GM21825 (cell line): Measurements from ENCODE around the gene USP44.
"Not testable (repeated sequence)": the region's sequence is repeated elsewhere in the genome, so short reads cannot be mapped to it uniquely, and the experiment has no call there.

Experiments
- ATAC-seq: cut with Tn5 transposase; IDR thresholded peaks from one replicate; pipeline ENCODE4 v1.9.1; 2021; ENCODE audit warnings: mild to moderate bottlenecking, moderate library complexity; ENCODE audit not compliant: unreplicated experiment

Gene USP44

GRCh38 chr12:95551305-95551704, at the start of gene USP44:
TSS of gene USP44 (minus strand) at chr12:95551476. CDS start at chr12:95534256, 17,220 bp downstream.
- no peak for ATAC-seq

GRCh38 chr12:95600567-95600966, 49.3 kb upstream of the USP44 start:
- ATAC-seq = no peak

GRCh38 chr12:95599880-95600279, 48.6 kb upstream of the USP44 start:
- ATAC-seq = no peak

GRCh38 chr12:95594136-95594535, 42.9 kb upstream of the USP44 start:
- ATAC-seq = no peak

GRCh38 chr12:95593266-95593871, 42.1 kb upstream of the USP44 start:
- no peak for ATAC-seq

GRCh38 chr12:95591731-95592130, 40.5 kb upstream of the USP44 start:
- ATAC-seq = no peak

GRCh38 chr12:95590775-95591174, 39.5 kb upstream of the USP44 start:
- ATAC-seq = no peak

- no peak for ATAC-seq
Observed at GRCh38 chr12:95583933-95584332, 32.7 kb upstream of the USP44 start.

GRCh38 chr12:95582230-95583058, 31.2 kb upstream of the USP44 start:
- ATAC-seq = no peak

- ATAC-seq = no peak
Observed at GRCh38 chr12:95577820-95578219, 26.5 kb upstream of the USP44 start.

- no peak for ATAC-seq
Observed at GRCh38 chr12:95574799-95575452, 23.6 kb upstream of the USP44 start.

GRCh38 chr12:95573951-95574576, 22.8 kb upstream of the USP44 start:
- ATAC-seq = no peak

GRCh38 chr12:95571369-95571768, 20.1 kb upstream of the USP44 start:
- ATAC-seq = no peak

GRCh38 chr12:95568045-95568444, 16.8 kb upstream of the USP44 start:
- ATAC-seq = not testable (repeated sequence)

GRCh38 chr12:95557625-95558024, 6.3 kb upstream of the USP44 start:
- no peak for ATAC-seq

GRCh38 chr12:95554532-95555071, 3.3 kb upstream of the USP44 start:
- no peak for ATAC-seq

GRCh38 chr12:95553197-95553943, 2.1 kb upstream of the USP44 start:
- ATAC-seq = no peak

- no peak for ATAC-seq
Observed at GRCh38 chr12:95551913-95552516, 739 bp upstream of the USP44 start.

- no peak for ATAC-seq
Observed at GRCh38 chr12:95549392-95550084, 1.7 kb downstream of the USP44 start.
